Effector memory CD8-positive, alpha-beta T cell (primary cell): ENCODE data around the gene PTPRT.

Experiments
- ATAC-seq: fragments of 150-1000 bp; cut with Tn5 transposase; replicated peaks from 2 replicates; pipeline ENCODE4 v1.10.0; 2021; ENCODE audit warnings: mild to moderate bottlenecking, moderate library complexity
- DNase-seq, 3 experiments: peaks; one replicate each; pipeline ENCODE4 v3.0.0; 2021
- H3K27ac Mint-ChIP-seq, 2 donors: one replicate each; pipeline ENCODE4 v1.8.0; 2022; ENCODE audit warnings: mild to moderate bottlenecking in 2 of 2, mixed read lengths in 2 of 2, moderate library complexity in 2 of 2
- H3K27me3 Mint-ChIP-seq, 2 donors: one replicate each; pipeline ENCODE4 v1.8.0; 2022; ENCODE audit warnings: mixed read lengths in 2 of 2
- H3K36me3 Mint-ChIP-seq: one replicate; pipeline ENCODE4 v1.8.0; 2022; ENCODE audit warnings: mild to moderate bottlenecking, moderate library complexity, mixed read lengths; ENCODE audit not compliant: insufficient read depth
- H3K4me1 Mint-ChIP-seq, 2 donors: one replicate each; pipeline ENCODE4 v1.8.0; 2022; ENCODE audit warnings: low read depth in 2 of 2, mixed read lengths in 2 of 2
- H3K4me3 Mint-ChIP-seq, 2 donors: one replicate each; pipeline ENCODE4 v1.8.0; 2022; ENCODE audit warnings: mild to moderate bottlenecking in 2 of 2, mixed read lengths in 2 of 2, moderate library complexity in 2 of 2
- H3K9me3 Mint-ChIP-seq, 2 donors: one replicate each; pipeline ENCODE4 v1.8.0; 2022; ENCODE audit warnings: mixed read lengths in 2 of 2

Gene PTPRT

DNA sequence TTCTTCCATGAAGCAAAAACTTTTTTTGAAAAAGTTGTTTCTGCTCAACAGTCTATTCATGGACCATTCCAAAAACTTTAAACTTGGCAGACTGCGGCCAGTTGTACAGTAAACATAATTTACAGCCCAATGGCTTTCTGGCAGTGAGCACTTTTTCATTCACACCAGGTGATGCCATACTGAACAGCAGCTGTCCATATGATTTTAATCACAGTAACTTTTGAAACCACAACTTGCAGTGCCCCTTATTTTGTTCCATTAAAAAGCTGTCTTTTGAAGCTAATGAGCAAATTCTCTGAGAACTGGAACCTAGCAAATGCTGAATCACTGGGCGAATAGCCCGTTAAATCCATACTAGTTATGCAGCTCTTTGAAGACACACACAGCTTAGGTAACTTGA lies 576.6 kb downstream of the PTPRT start:
- H3K9me3 Mint-ChIP-seq = peaks cover 14 to 28% of the 10 kb centered on the region in 2 donors

DNA sequence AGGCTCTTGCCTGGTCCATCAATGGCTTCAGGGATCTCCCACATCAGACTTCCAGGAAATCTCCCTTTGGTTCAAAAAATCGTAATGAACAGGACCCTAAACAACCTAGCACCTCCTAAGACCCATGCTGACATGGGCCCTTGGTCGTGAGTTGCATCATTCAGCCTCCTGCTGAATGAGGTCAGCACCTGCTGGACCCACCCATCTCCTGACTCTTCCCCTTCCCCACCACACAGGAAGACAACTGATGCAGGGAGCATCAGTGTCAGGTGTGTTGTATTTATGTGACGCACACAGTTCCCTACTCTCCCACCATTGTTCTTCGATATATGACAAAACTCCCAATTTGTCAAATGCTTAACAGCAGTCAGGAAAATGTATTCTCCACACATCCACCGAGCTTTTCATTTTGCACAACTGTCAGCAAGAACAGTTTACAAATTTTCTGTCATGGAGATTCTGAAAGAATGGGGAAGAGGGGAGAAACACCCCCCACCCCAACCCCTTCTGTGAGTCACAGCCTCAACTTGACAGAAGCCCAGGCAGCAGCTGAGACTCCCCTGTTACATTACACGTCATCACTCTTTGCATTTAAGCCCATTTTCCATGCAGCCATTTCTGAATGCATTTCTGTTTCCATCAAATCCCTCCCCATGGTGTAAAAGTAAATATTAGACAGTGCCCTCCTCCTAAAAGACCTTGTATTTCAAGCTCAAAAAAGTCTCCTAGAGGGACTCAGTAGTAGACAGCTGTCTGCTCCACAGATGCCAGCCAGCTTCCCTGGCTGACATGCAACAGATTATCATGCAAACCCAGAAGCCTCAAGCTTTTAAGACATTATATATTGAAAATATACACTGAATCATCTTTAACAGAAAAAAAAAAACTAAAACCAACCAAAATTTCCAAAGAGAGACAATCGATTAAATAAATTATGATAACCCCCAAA lies 577.5 kb downstream of the PTPRT start:
- Mint-ChIP-seq H3K9me3 (peaks cover 14 to 28% of the 10 kb centered on the region in 2 donors), H3K27me3 (no peaks in the 10 kb centered on the region), H3K36me3 (no peaks in the 10 kb centered on the region), H3K27ac (no peak overlapping the region), H3K4me1 (no peaks in the 10 kb centered on the region), H3K4me3 (no peak overlapping the region)
- no peak for ATAC-seq
- DNase-seq = no peak

More for the DNA sequence above, 576.6 kb downstream of the PTPRT start:
- DNase-seq = no peak
- no peak for ATAC-seq
- H3K27ac Mint-ChIP-seq = no peak overlapping the region
- no peaks in the 10 kb centered on the region for H3K36me3 Mint-ChIP-seq
- no peak overlapping the region for H3K4me3 Mint-ChIP-seq
- no peaks in the 10 kb centered on the region for H3K27me3 Mint-ChIP-seq
- no peaks in the 10 kb centered on the region for H3K4me1 Mint-ChIP-seq

DNA sequence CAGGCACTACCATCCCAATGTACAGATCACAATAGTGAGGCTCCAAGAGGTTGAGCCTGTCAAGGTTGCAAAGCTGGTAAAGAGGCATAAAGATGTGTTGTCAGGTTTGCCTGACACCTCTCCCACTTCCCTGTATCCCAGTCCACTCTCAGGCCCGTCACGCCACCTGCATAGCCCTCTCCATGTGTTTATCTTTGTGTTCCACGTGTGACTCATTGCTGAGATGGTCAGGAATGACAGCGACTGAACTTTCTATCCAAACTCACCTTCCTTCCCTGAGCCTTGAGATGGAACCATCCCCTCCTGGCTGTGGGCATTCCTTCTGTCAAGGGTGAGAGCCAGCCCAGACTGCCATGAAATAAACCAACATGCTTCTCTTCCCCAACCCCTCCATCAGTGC lies 578.3 kb downstream of the PTPRT start:
- Mint-ChIP-seq H3K27me3 (no peaks in the 10 kb centered on the region), H3K4me1 (no peaks in the 10 kb centered on the region), H3K9me3 (peaks cover 14 to 28% of the 10 kb centered on the region in 2 donors), H3K27ac (no peak overlapping the region), H3K36me3 (no peaks in the 10 kb centered on the region), H3K4me3 (no peak overlapping the region)
- no peak for ATAC-seq
- DNase-seq = no peak

DNA sequence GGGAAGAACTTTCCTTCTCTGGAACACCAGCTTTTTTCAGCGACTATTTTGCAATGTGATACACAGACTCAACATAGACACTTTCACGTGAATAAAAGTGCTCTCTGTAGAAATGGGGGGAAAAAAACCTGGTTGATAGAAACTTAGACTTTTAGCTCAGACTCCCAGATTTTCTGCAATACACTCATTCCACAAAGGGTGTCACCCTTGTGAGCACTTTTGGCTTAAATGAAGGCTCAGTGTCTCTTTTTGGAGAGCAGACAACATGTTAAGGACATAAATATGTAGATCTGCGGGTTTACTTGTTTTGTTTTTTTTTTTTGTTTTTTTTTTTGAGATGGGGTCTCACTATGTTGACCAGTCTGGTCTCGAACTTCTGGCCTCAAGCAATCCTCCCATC lies 579.6 kb downstream of the PTPRT start:
- Mint-ChIP-seq H3K4me3 (no peak overlapping the region), H3K4me1 (no peaks in the 10 kb centered on the region), H3K27ac (no peak overlapping the region), H3K9me3 (peaks cover 14 to 34% of the 10 kb centered on the region in 2 donors), H3K27me3 (no peaks in the 10 kb centered on the region), H3K36me3 (no peaks in the 10 kb centered on the region)
- DNase-seq (no peak), ATAC-seq (no peak)

DNA sequence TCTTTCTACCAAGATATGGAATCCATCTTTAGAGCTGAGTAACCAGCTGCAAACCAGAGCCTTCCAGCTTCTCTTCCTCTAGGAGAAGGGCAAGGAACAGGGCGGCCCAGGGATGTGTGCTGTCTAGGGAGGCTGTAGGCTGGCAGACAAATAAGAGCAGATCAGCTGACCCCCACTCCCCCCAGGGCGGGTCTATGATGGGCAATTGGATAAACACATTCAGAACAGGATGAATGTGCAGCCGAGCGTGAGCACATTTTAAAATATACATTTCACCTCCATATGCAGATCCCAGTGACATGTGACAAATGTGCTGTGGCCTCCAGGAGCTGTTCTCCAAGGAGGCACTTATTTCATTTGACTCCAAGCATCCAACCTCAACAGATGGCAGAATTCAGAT lies 580.1 kb downstream of the PTPRT start:
- Mint-ChIP-seq H3K4me1 (no peaks in the 10 kb centered on the region), H3K4me3 (no peak overlapping the region), H3K27me3 (no peaks in the 10 kb centered on the region), H3K9me3 (peaks cover 14 to 31% of the 10 kb centered on the region in 2 donors), H3K27ac (no peak overlapping the region), H3K36me3 (no peaks in the 10 kb centered on the region)
- no peak for ATAC-seq
- DNase-seq = no peak

DNA sequence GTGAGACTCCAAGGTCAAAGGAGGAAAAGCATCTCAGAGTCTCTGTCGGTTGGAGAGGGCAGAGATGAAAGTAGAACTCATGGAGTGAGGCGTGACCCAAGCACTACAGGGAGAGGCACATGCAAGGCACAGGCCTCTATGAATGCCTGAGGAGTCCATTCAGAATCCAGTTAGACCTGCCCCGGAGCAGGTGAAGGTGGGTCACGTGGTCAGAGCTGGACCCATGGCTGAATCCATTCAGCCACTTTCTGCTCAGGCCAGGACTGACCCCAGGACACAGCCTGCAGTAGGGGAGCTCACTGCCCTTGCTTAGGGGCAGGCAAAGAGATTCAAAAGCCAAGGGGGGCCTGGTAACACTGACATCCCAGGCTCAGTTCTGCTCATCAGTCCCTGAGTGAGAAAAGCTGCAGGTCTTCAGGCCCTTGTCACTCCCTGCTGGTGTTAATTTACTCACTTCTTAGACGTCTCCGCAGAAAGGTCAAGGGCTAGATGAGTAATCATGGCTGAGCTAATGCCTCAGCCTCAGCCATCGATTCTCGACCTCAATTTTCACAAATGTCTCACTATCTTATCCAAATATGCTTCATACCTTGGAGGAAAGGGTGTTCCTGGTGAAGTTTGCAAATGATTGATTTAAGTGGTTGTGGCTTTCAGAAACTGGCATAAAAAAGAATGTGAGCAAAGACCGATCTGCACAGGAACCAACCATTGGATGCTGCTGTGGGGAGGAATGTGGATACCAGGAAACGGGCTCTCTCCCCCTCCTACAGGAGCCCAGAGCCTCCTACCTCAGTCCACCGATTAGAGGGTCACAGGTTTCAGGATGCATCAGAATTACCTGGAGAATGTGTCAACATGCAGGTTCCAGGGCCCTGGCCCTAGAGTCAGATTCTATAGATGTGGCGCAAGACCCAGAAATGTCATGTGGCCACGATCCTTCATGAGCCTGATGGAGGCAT lies 584.4 kb downstream of the PTPRT start:
- Mint-ChIP-seq H3K36me3 (no peaks in the 10 kb centered on the region), H3K4me1 (no peaks in the 10 kb centered on the region), H3K9me3 (peaks cover 16 to 22% of the 10 kb centered on the region in 2 donors), H3K4me3 (no peak overlapping the region), H3K27ac (no peak overlapping the region), H3K27me3 (no peaks in the 10 kb centered on the region)
- DNase-seq = no peak
- ATAC-seq = no peak

DNA sequence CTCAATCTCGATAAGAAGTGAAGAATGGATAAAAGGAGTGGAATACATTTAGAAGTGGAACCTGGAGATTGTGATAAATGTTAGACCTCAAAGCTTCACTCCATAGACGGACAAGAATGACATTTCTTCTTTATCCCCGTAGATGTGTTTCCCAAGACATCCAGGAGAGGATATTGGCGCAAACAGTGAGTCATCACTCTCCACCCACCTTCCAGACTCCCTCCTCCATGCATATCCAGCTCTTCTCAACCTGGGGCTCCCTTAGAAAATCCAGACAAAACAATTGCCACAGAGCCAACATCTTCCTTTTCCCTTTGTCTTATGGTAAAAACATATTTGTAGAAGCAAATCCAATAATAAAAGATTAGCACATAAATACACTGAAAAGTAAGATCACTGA lies 586.1 kb downstream of the PTPRT start:
- H3K9me3 Mint-ChIP-seq = peaks cover 19 to 21% of the 10 kb centered on the region in 2 donors
- H3K4me3 Mint-ChIP-seq = no peak overlapping the region
- H3K4me1 Mint-ChIP-seq = no peaks in the 10 kb centered on the region
- ATAC-seq (no peak), DNase-seq (no peak)
- H3K27me3 Mint-ChIP-seq = no peaks in the 10 kb centered on the region
- H3K27ac Mint-ChIP-seq = no peak overlapping the region
- H3K36me3 Mint-ChIP-seq = no peaks in the 10 kb centered on the region

DNA sequence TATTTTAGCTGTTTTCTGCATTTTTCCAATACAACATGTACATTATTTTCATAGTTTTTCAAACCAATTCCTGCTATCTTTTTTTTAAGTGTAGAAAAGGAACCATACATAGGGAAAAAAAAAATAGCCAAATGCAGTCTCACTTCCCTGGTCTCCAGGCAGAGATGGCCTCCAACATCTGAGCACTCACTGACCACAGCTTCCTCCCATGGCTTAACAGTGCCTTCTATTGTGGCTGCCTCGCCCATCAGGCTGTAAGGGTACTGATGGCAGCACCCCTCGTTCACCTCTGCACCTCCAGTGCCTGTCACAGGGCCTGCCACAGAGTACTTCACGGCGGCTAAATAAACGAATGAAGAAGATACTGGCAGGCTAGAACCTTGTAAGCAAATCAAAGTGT lies 591.1 kb downstream of the PTPRT start:
- Mint-ChIP-seq H3K27ac (no peak overlapping the region), H3K4me3 (no peak overlapping the region), H3K4me1 (no peaks in the 10 kb centered on the region), H3K27me3 (no peaks in the 10 kb centered on the region), H3K9me3 (peaks cover 17 to 19% of the 10 kb centered on the region in 2 donors), H3K36me3 (no peaks in the 10 kb centered on the region)
- no peak for ATAC-seq
- DNase-seq = no peak

DNA sequence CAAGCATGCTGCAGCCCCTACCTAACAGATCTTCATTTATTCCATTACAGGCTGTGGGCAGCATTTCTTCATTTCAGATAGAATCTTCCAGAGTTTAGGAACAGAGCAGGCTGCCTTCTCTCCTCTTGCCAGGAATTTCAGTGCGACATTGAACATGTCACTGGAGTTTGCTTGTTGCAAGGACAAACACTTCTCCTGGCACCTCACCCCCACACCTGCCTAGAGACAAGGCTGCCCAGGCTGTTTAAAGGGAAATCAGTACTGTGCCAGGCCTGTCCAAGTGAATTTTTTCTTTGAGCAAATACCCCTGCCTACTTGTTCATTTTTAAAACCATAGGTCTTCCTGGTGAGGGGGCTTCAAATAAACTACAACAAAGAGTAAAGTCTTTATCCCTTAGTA lies 594.1 kb downstream of the PTPRT start:
- no peaks in the 10 kb centered on the region for H3K27me3 Mint-ChIP-seq
- H3K36me3 Mint-ChIP-seq = no peaks in the 10 kb centered on the region
- no peak overlapping the region for H3K4me3 Mint-ChIP-seq
- DNase-seq (no peak), ATAC-seq (no peak)
- H3K27ac Mint-ChIP-seq = no peak overlapping the region
- H3K4me1 Mint-ChIP-seq = no peaks in the 10 kb centered on the region
- peaks cover 8 to 10% of the 10 kb centered on the region in 2 donors for H3K9me3 Mint-ChIP-seq

DNA sequence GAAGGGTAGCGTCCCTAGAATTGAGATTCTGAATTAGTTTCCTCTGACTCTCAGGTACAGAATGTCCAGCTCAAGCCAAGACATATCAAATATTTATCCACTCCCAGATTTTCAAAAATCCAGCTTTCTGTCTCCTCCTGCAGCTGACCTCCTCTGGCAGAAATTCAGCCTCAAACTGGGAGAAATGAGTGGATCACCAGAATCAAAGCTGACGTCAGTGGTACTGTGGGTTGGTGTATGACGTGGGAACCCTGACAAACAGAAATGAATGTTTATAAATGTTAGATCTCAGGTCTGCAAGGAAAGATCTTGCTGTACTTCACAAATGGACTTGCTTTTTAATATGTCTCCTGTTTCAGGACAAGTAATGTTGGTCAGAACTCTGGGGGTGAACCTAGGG lies 595.0 kb downstream of the PTPRT start:
- Mint-ChIP-seq H3K4me3 (no peak overlapping the region), H3K36me3 (no peaks in the 10 kb centered on the region), H3K27me3 (no peaks in the 10 kb centered on the region), H3K27ac (no peak overlapping the region), H3K4me1 (no peaks in the 10 kb centered on the region), H3K9me3 (peaks cover 8 to 10% of the 10 kb centered on the region in 2 donors)
- ATAC-seq = no peak
- DNase-seq = no peak

DNA sequence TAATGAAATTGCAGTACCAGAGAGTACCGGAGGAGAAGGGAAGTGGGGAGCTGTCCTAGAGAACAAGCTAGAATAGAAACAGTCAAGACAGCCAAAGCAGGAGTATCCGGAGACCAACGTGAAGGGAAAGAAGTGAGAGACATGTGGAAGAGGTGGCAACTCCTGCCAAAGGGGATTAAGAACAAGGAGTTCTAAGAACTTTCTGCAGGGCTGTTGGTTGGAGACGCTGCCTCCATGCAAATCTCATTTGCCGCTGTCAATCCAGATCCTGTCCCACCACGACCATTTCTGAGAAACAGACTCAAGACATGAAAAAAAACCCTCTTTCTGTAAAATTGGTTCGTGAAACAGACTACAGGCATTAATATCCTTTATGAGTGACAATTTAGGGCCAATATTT lies 595.7 kb downstream of the PTPRT start:
- no peaks in the 10 kb centered on the region for H3K27me3 Mint-ChIP-seq
- no peak overlapping the region for H3K27ac Mint-ChIP-seq
- peaks cover 7 to 10% of the 10 kb centered on the region in 2 donors for H3K9me3 Mint-ChIP-seq
- DNase-seq = no peak
- H3K36me3 Mint-ChIP-seq = no peaks in the 10 kb centered on the region
- no peak overlapping the region for H3K4me3 Mint-ChIP-seq
- ATAC-seq = no peak
- no peaks in the 10 kb centered on the region for H3K4me1 Mint-ChIP-seq

DNA sequence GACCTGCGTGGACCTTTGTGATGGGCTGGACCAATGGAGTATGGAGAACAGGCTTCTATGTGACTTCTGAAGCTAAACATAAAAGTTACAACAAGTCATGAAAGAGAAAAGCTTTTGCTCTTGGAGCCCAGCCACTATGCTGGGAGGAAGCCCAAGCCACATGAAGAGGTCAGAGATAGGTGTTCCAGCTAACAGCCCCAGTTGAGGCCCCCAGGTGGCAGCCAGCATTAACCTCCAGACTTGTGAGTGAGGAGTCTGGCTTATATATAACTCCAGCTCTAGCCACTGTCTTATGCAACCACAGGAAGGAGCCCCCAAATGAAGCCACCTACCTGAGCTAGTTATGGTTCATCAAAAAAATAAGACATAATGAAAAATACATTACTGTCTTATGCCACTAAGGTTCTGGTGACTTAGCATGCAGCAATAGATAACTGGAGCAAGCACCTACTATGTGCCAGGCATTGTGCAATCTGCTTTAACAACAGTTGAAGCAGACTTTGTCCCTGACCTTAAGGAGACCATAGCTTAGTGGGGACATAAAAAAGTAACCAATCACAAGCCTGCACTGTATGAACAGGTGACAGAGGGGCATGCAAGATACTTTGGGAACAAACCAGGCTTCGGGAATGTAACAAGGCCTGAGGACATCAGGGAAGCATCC lies 599.6 kb downstream of the PTPRT start:
- ATAC-seq = no peak
- H3K27ac Mint-ChIP-seq = no peak overlapping the region
- H3K27me3 Mint-ChIP-seq = no peaks in the 10 kb centered on the region
- no peak for DNase-seq
- H3K36me3 Mint-ChIP-seq = no peaks in the 10 kb centered on the region
- no peak overlapping the region for H3K4me3 Mint-ChIP-seq
- H3K9me3 Mint-ChIP-seq = peaks cover 0 to 4% of the 10 kb centered on the region in 2 donors
- no peaks in the 10 kb centered on the region for H3K4me1 Mint-ChIP-seq

DNA sequence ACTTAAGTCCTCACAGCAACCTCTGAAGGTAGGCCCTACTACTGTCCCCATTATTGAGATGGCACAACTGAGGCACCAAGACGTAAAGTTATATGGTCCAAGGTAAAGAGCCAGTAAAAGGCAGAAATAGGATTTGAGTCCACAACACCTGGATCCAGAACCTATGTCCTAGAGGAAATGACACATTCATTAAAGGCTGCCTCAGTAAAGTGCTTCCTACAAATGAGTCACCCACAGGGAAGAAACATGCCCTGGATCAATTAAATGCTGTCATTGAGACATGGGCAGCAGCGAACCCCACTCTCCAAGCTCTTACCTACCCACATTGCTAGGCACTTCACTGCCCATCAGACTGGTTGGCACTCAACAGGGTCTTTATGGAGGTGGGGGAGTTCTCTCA lies 600.9 kb downstream of the PTPRT start:
- DNase-seq (no peak), ATAC-seq (no peak)
- no peaks in the 10 kb centered on the region for H3K36me3 Mint-ChIP-seq
- H3K9me3 Mint-ChIP-seq = peaks cover 4 to 8% of the 10 kb centered on the region in 2 donors
- no peak overlapping the region for H3K4me3 Mint-ChIP-seq
- no peaks in the 10 kb centered on the region for H3K27me3 Mint-ChIP-seq
- no peak overlapping the region for H3K27ac Mint-ChIP-seq
- no peaks in the 10 kb centered on the region for H3K4me1 Mint-ChIP-seq
